Stomach (tissue), 9 donors: ENCODE results near the gene CHRND. TPM values are rescaled to one million over a fixed set of nuclear protein-coding genes. Genes with fewer than 3 reads are reported as not detected.

Experiments
- DNase-seq, 2 donors: peaks; one replicate each; pipeline versions ENCODE4 v3.0.0 to v3.0.0-alpha.2; 2013 to 2019
- H3K27ac ChIP-seq, 5 donors: fragments of 200-600 bp in 4 of 5; sonication (generic) in 4 of 5; one replicate each; pipeline ENCODE4 v1.5.1; 2013 to 2019; ENCODE audit warnings: mild to moderate bottlenecking in 1 of 5, moderate library complexity in 1 of 5
- H3K27me3 ChIP-seq, 3 donors: fragments of 200-600 bp; sonication (generic); one replicate each; pipeline ENCODE4 v1.5.1; 2017 to 2019; ENCODE audit warnings: mixed run types in 1 of 3
- H3K36me3 ChIP-seq, 4 donors: fragments of 200-600 bp; sonication (generic); 1 replicate in 3 of 4; 2 replicates in 1 of 4; pipeline ENCODE4 v1.5.1; 2016 to 2019
- H3K4me1 ChIP-seq, 4 donors: fragments of 200-600 bp; sonication (generic); one replicate each; pipeline ENCODE4 v1.5.1; 2016 to 2019
- H3K4me3 ChIP-seq, 4 donors: fragments of 200-600 bp; sonication (generic) in 3 of 4; one replicate each; pipeline ENCODE4 v1.5.1; 2016 to 2019; ENCODE audit warnings: mild to moderate bottlenecking in 1 of 4
- H3K9me3 ChIP-seq, 4 donors: fragments of 200-600 bp; sonication (generic); one replicate each; pipeline ENCODE4 v1.5.1; 2016 to 2019
- EP300 ChIP-seq: sonication (generic); formaldehyde crosslinking; IDR thresholded peaks from one replicate; pipeline ENCODE4 v1.6.1; 2017; ENCODE audit warnings: antibody characterized with exemption
- POLR2A ChIP-seq, 4 donors: fragments of 450-650 bp; IDR thresholded peaks; one replicate each; pipeline ENCODE4 v1.6.1; 2016; ENCODE audit warnings: antibody characterized with exemption in 4 of 4, control low read depth in 2 of 4, mild to moderate bottlenecking in 1 of 4, moderate library complexity in 1 of 4
- POLR2AphosphoS5 ChIP-seq, 3 donors: sonication (generic); formaldehyde crosslinking; IDR thresholded peaks; one replicate each; pipeline ENCODE4 v1.6.1; 2016; ENCODE audit warnings: antibody characterized with exemption in 3 of 3
- WGBS, 5 donors: extraction: QIAGEN DNeasy Blood & Tissue Kit in 3 of 5; methylation state at CpG; one replicate each; pipeline versions ENCODE4 v1.1.5 to v1.1.7; 2013 to 2018; 5-methylcytosine and 5-hydroxymethylcytosine counted together
- intact Hi-C: fragments of 100-400 bp; cut with DNase I; formaldehyde crosslinking; loops from one replicate; pipeline ENCODE4 v1.15.1; 2023; ENCODE audit warnings: low total_unique reads
- polyA plus RNA-seq, 3 donors: library from polyadenylated mRNA; stranded (reverse); fragments of 200-250 nt; gene quantifications; one replicate each; pipeline ENCODE4 v1.2.3, GENCODE V29; 2013
- total RNA-seq, 5 donors: library from RNA; depleted of rRNA; stranded (reverse); fragments of >200 nt; gene quantifications; one replicate each; pipeline versions ENCODE4 v1.1.0 to v1.2.3, GENCODE V29; 2014 to 2016
- TF ChIP-seq, protein P1 (sequence below), 7 experiments: fragments of 450-650 bp in 4 of 7; fragments of 200-600 bp in 3 of 7; sonication (generic) in 3 of 7; IDR thresholded peaks; one replicate each; pipeline ENCODE4 v1.5.1; 2016 to 2019; ENCODE audit warnings: antibody characterized with exemption in 7 of 7, control low read depth in 2 of 7, mild to moderate bottlenecking in 1 of 7
- donor health status: healthy with polysubstance abuse.
- donor health status: Bipolar disorder and iron deficiency.
- donor health status: healthy.

Gene CHRND
- total and polyA plus RNA-seq, 8 donors: not detected

DNA sequence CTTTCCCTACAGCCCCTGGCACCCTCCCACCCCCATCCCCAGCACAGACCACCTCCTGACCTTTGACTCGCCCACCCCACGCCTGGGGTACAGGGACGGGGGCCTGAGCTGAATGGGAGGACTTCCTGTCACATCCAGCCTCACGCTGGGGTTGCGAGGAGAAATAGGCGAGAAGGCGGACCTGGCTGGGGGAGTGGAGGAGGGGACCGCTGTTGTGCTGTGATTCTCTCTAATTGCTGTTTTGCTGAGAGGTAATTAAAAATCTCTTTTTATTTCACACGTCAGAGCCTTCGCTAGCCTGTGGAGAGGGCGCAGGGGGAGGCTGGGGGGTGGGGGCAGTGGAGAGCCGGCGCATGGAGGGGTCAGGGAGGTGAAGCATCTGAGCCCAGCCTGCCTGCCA lies 28.6 kb upstream of the CHRND start:
- no peak for TF ChIP-seq EP300
- TF ChIP-seq, protein P1, sequence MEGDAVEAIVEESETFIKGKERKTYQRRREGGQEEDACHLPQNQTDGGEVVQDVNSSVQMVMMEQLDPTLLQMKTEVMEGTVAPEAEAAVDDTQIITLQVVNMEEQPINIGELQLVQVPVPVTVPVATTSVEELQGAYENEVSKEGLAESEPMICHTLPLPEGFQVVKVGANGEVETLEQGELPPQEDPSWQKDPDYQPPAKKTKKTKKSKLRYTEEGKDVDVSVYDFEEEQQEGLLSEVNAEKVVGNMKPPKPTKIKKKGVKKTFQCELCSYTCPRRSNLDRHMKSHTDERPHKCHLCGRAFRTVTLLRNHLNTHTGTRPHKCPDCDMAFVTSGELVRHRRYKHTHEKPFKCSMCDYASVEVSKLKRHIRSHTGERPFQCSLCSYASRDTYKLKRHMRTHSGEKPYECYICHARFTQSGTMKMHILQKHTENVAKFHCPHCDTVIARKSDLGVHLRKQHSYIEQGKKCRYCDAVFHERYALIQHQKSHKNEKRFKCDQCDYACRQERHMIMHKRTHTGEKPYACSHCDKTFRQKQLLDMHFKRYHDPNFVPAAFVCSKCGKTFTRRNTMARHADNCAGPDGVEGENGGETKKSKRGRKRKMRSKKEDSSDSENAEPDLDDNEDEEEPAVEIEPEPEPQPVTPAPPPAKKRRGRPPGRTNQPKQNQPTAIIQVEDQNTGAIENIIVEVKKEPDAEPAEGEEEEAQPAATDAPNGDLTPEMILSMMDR (IDR thresholded peaks at IDR 0.05): no peak
- TF ChIP-seq POLR2AphosphoS5 (IDR thresholded peaks at IDR 0.05): no peak
- TF ChIP-seq POLR2A (IDR thresholded peaks at IDR 0.05): no peak
- intact Hi-C loops: no loop called here
- no peaks in the 10 kb centered on the region for H3K36me3 ChIP-seq
- H3K27ac ChIP-seq: no peak overlapping the region
- H3K4me3 ChIP-seq: no peak overlapping the region
- peaks cover 0 to 31% (median 6%) of the 10 kb centered on the region in 3 donors for H3K27me3 ChIP-seq
- peaks cover 2 to 11% (median 7%) of the 10 kb centered on the region in 4 donors for H3K4me1 ChIP-seq
- no peaks in the 10 kb centered on the region for H3K9me3 ChIP-seq
- 73 to 82% (median 78%) methylated on average over 13 of the region's 13 CpGs for WGBS, 5 donors
- DNase-seq: no peak

DNA sequence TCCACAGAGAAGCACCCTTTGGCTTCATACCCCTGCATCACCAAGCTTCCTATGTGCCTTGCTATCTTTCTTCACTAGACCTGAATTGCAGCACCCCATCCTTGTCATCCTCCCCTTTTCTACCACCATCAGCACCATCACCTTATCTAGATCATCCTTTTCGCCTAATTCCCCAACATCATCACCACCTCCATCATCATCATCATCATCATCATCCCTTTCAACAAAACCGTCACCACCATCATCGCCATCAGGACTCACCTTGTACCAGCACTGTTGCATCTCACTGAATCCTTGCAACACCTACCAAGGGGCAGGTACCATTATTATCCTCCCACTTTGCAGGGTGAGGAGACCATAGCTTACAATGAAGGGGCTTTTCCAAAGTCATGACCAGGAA lies 27.5 kb upstream of the CHRND start:
- TF ChIP-seq POLR2A (IDR thresholded peaks at IDR 0.05): no peak
- no peak for TF ChIP-seq EP300
- no peak for TF ChIP-seq POLR2AphosphoS5 (IDR thresholded peaks at IDR 0.05)
- TF ChIP-seq, protein P1 (IDR thresholded peaks at IDR 0.05): no peak
- Histone ChIP-seq H3K4me1 (peaks cover 9 to 22% (median 18%) of the 10 kb centered on the region in 4 donors), H3K9me3 (no peaks in the 10 kb centered on the region), H3K4me3 (no peak overlapping the region), H3K27me3 (peaks cover 0 to 34% (median 17%) of the 10 kb centered on the region in 3 donors), H3K27ac (no peak overlapping the region), H3K36me3 (no peaks in the 10 kb centered on the region)
- whole genome bisulfite sequencing, 5 donors: 87 to 95% (median 91%) methylated on average over 3 of the region's 3 CpGs
- intact Hi-C loops: no loop called here
- DNase-seq: no peak

DNA sequence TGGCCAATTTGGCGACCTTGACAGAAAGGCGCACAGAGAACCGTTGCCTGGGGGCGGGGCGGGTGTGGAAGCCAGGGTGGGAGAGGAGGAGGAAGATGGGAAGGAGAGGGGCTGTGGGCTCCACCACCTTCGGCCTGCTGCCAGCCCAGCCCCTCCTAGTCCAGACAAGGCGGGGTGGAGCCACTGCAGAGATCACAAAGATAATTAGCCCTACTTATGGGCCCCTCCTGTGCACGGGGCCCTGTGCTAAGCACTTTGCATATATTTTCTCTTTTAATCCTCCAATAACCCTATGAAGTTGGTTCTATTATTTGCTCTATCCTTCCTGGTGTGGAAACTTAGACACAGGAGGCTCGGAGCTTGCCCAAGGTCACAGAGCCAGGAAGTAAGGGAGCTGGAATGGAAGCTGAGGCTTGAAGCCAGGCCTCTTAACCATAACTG lies 24.6 kb upstream of the CHRND start:
- H3K27ac ChIP-seq: peak overlapping the region in 1 of 5 donors; percentile 75
- WGBS, 5 donors: 67 to 74% (median 71%) methylated on average over 9 of the region's 9 CpGs
- no peaks in the 10 kb centered on the region for H3K36me3 ChIP-seq
- no peak overlapping the region for H3K4me3 ChIP-seq
- H3K4me1 ChIP-seq: peaks cover 9 to 28% (median 24%) of the 10 kb centered on the region in 4 donors
- no peak for TF ChIP-seq EP300
- TF ChIP-seq, protein P1 (IDR thresholded peaks at IDR 0.05): no peak
- TF ChIP-seq POLR2AphosphoS5 (IDR thresholded peaks at IDR 0.05): no peak
- TF ChIP-seq POLR2A (IDR thresholded peaks at IDR 0.05): no peak
- intact Hi-C loops: no loop called here
- no peaks in the 10 kb centered on the region for H3K9me3 ChIP-seq
- no peak for DNase-seq
- H3K27me3 ChIP-seq: peaks cover 0 to 59% (median 30%) of the 10 kb centered on the region in 3 donors

DNA sequence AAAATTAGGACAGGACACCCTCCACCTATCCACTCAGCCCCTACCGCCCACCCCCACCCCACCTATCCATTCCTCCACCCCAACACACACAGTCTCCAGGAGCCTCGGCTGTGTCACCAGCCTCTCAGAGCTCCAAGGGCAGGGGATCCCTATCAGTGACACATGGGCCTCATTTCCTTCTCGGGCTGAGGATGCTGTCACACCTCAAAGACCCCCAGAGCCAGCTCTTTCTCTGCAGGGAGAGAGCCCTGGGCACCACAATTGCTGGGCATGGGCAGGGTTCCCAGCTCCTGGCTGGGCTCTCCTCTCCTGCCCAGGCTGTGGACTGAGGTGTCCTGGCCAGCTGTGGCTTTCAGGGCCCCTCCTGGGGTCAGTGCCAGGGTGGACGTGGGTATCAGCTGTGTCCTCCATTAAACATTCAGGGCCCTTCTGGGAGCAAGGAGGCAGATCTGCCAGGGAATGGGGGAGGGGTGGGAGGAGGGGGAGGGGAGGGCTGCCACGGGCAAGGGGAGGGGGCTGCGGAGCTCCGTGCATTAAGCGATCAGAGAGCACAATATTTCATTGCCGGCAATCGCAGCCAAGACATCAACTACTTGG lies 24.1 kb upstream of the CHRND start:
- WGBS, 5 donors: 49 to 76% (median 56%) methylated on average over 10 of the region's 10 CpGs
- Histone ChIP-seq H3K4me1 (peaks cover 9 to 28% (median 24%) of the 10 kb centered on the region in 4 donors), H3K36me3 (no peaks in the 10 kb centered on the region), H3K9me3 (no peaks in the 10 kb centered on the region), H3K27me3 (peaks cover 0 to 59% (median 30%) of the 10 kb centered on the region in 3 donors), H3K27ac (peak overlapping the region in 1 of 5 donors; percentile 75), H3K4me3 (no peak overlapping the region)
- TF ChIP-seq, protein P1 (IDR thresholded peaks at IDR 0.05): no peak
- TF ChIP-seq EP300 (no peak), POLR2AphosphoS5 (IDR thresholded peaks at IDR 0.05) (no peak), POLR2A (IDR thresholded peaks at IDR 0.05) (no peak)
- intact Hi-C loops: no loop called here
- no peak for DNase-seq
